ENCODE results near the gene RHBDD1. TPM values are rescaled to one million over a fixed set of nuclear protein-coding genes. Genes with fewer than 3 reads are reported as not detected.

The RHBDD1 gene, protein sequence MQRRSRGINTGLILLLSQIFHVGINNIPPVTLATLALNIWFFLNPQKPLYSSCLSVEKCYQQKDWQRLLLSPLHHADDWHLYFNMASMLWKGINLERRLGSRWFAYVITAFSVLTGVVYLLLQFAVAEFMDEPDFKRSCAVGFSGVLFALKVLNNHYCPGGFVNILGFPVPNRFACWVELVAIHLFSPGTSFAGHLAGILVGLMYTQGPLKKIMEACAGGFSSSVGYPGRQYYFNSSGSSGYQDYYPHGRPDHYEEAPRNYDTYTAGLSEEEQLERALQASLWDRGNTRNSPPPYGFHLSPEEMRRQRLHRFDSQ
- 10 to 100 TPM; 10.4 to 27.5 (median 23.4) TPM for total RNA-seq

DNA sequence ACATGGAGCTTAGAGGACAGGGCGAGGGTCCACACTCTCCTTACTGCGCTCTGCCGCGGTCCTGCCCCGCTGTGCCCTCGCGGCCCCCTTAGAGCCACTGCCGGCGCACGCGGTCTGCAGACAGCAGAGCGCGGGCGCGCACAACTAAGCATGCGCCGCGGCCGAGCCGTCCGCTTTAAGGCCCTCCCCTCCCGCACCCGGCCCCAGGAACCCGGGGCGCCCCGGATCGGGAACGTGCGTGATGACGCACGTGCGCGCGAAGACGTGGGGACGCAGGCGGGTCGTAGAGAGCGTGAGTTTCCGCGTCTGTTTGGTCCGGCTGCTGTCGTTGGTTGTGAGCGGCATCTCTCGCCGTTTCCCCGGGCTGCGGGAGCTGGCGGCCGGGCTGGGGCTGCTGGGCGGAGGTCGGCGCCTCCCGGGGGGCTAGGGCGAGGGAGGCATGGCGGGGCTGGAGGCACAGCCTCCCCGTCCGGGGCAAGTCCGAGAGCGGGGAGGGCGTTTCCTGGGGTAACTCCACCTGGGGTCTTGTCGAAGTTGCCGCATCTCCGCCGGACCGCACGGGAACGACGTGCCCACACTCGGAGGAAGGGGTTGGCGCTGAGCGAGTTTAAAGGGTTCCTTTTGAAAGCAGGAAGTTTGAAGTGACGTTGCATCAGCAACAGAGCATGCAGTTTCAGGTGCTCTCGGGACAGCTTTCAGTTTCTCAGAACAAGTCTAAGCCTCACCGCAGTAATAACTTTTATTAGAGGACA, at the start of gene RHBDD1:
RHBDD1 (plus strand) TSS at position 259 of the 752 bp plus-strand sequence. CDS start 28,640 bp downstream, outside the sequence.
- peak within 1 kb of the TSS; percentile 47 to 91 (median 69) for H3K4me3 ChIP-seq
- in situ Hi-C loops (cut with MboI; ENCODE audit: low pct_unique_long_range_greater_than_20kb in 2 of 9, low sequenced_read_pairs in 9 of 9, unreplicated experiment in 9 of 9), result no loop called here
- H3K27ac ChIP-seq, result peak within 1 kb of the TSS; percentile 84 to 90
- peak; percentile 92 to 97 (median 96) for ATAC-seq (replicated peaks in 6 of 8)
- peaks cover 24 to 44% of the 10 kb centered on the region in 2 donors for H3K4me1 ChIP-seq (replicated peaks in 1 of 2)
- WGBS, 10 experiments, result 0 to 11% (median 0%) methylated on average over 1 to 20 of the region's 75 CpGs; no CpG with 5 or more reads in 3 of the 10 experiments

GRCh38 chr2:226788064-226788463, 47.8 kb upstream of the RHBDD1 start:
- Histone ChIP-seq H3K27ac (no peak overlapping the region), H3K4me3 (no peak overlapping the region), H3K4me1 (replicated peaks in 1 of 2) (peaks cover 18 to 27% of the 10 kb centered on the region in 2 donors)
- no peak for ATAC-seq (replicated peaks in 6 of 8)
- in situ Hi-C loops (cut with MboI; ENCODE audit: low pct_unique_long_range_greater_than_20kb in 2 of 9, low sequenced_read_pairs in 9 of 9, unreplicated experiment in 9 of 9), result loop anchor here in 3 of 9 experiments (25.0 kb wide), 4 partner anchors 376 to 901 kb away; no protein-coding TSS in a partner anchor

- no peak overlapping the region for H3K27ac ChIP-seq
- 23 to 76% (median 45%) methylated on average over 2 to 3 of the region's 3 CpGs; no CpG with 5 or more reads in 1 of the 10 experiments for WGBS, 10 experiments
- in situ Hi-C loops (cut with MboI; ENCODE audit: low pct_unique_long_range_greater_than_20kb in 2 of 9, low sequenced_read_pairs in 9 of 9, unreplicated experiment in 9 of 9), result loop anchor here in 3 of 9 experiments (25.0 kb wide), 4 partner anchors 377 to 902 kb away; no protein-coding TSS in a partner anchor
These were observed 46.9 kb upstream of the RHBDD1 start for GRCh38 chr2:226788881-226789490.

DNA sequence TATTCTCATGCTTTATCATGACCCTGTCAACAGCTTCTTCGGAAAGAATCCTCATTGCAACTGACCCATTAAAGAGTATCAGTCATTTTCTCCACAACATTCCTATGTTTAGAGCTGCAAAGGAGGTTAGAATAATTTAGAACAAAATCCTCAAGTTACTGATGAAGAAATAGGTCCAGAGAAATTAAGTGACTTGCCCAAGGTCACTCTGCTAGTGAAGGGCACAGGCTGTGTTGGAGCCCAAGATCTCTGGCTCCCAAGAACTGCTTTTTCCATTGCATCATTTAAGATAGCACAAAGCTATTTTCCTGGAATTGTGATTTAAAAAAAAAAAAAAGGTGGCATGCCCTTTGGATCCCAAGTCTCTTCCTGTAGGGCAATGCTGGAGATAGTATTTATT, 45.8 kb upstream of the RHBDD1 start:
- Histone ChIP-seq H3K4me1 (replicated peaks in 1 of 2) (peaks cover 18 to 33% of the 10 kb centered on the region in 2 donors), H3K4me3 (no peak overlapping the region), H3K27ac (no peak overlapping the region)
- in situ Hi-C loops (cut with MboI; ENCODE audit: low pct_unique_long_range_greater_than_20kb in 2 of 9, low sequenced_read_pairs in 9 of 9, unreplicated experiment in 9 of 9), result loop anchor here in 3 of 9 experiments (25.0 kb wide), 4 partner anchors 378 to 903 kb away; no protein-coding TSS in a partner anchor
- ATAC-seq (replicated peaks in 6 of 8), result no peak
- WGBS, 10 experiments, result 71 to 100% (median 86%) methylated on average over 1 of the region's 1 CpG; no CpG with 5 or more reads in 3 of the 10 experiments

More at GRCh38 chr2:226788881-226789490, 46.9 kb upstream of the RHBDD1 start:
- H3K4me3 ChIP-seq, result no peak overlapping the region
- no peak for ATAC-seq (replicated peaks in 6 of 8)
- H3K4me1 ChIP-seq (replicated peaks in 1 of 2), result peaks cover 18 to 29% of the 10 kb centered on the region in 2 donors

- peak overlapping the region; percentile 43 to 61 (median 52) for H3K4me3 ChIP-seq
- WGBS, 10 experiments, result 79 to 100% (median 100%) methylated on average over 1 to 2 of the region's 2 CpGs; no CpG with 5 or more reads in 4 of the 10 experiments
- peak overlapping the region; percentile 83 to 87 for H3K27ac ChIP-seq
- no peak for ATAC-seq (replicated peaks in 6 of 8)
- in situ Hi-C loops (cut with MboI; ENCODE audit: low pct_unique_long_range_greater_than_20kb in 2 of 9, low sequenced_read_pairs in 9 of 9, unreplicated experiment in 9 of 9), result loop anchor here in 3 of 9 experiments (25.0 kb wide), 4 partner anchors 378 to 903 kb away; no protein-coding TSS in a partner anchor
- peaks cover 22 to 38% of the 10 kb centered on the region in 2 donors for H3K4me1 ChIP-seq (replicated peaks in 1 of 2)
These were observed 45.4 kb upstream of the RHBDD1 start for GRCh38 chr2:226790431-226790830.

DNA sequence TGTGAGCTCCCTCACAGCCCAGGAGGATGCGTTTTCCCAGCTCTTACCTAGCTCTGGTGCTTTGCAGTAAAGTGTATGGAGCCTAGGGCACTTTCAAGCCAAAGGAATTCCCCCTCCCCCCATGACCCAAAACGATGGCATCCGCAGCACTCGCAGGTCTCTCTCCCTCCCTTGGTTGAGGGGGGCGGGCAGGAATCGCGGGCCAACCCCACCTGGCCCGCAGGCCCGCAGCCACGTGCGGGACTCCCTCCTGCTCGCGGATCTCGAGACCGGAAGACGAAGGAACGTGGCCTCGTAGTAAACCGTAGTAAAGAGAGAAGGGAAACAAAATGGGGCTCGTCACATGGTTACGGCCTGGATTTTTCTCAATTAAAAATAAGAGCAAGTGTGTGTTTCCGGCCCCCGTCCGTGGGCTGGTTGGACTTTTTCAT, 44.8 kb upstream of the RHBDD1 start:
- peak; percentile 41 to 68 (median 62) for ATAC-seq (replicated peaks in 6 of 8)
- Histone ChIP-seq H3K27ac (peak overlapping the region; percentile 83 to 87), H3K4me3 (peak overlapping the region; percentile 43 to 61 (median 52)), H3K4me1 (replicated peaks in 1 of 2) (peaks cover 28 to 43% of the 10 kb centered on the region in 2 donors)
- WGBS, 10 experiments, result 0 to 51% (median 8%) methylated on average over 1 to 16 of the region's 24 CpGs; no CpG with 5 or more reads in 4 of the 10 experiments
- in situ Hi-C loops (cut with MboI; ENCODE audit: low pct_unique_long_range_greater_than_20kb in 2 of 9, low sequenced_read_pairs in 9 of 9, unreplicated experiment in 9 of 9), result loop anchor here in 3 of 9 experiments (25.0 kb wide), 4 partner anchors 379 to 904 kb away; no protein-coding TSS in a partner anchor

DNA sequence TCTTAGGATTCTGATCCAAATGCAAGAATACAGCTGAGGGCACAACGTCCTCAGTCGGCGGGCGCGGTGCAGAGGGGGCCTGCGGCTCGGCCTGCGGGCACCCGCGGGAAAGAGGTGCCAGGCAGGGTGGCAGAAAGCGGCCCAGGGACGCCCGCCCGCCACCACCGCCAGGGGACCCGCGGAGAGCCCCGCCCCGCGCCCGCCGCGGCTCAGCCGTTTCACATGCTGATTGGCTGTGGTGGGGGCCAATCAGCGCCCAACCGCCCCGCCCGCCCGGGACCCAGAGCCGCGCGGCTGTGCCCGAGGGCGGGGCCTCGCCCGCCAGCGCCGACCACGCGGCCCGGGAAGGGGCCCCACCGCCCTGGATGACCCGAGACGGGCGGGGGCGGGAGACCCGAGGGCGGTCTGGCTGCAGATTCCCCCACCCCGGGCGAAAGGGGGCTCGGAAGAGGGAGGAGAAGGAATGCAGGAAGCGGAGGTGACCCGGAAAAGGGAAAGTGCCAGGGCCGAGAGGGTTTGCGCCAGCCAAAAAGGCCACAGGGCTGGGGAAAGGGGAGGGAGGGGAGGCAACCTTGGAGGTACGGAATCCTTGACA, 44.3 kb upstream of the RHBDD1 start:
- Histone ChIP-seq H3K4me1 (replicated peaks in 1 of 2) (peaks cover 31 to 43% of the 10 kb centered on the region in 2 donors), H3K27ac (peak overlapping the region; percentile 83 to 87), H3K4me3 (peak overlapping the region; percentile 43 to 61 (median 52))
- ATAC-seq (replicated peaks in 6 of 8), result peak; percentile 84 to 93 (median 92)
- in situ Hi-C loops (cut with MboI; ENCODE audit: low pct_unique_long_range_greater_than_20kb in 2 of 9, low sequenced_read_pairs in 9 of 9, unreplicated experiment in 9 of 9), result loop anchor here in 3 of 9 experiments (25.0 kb wide), 4 partner anchors 379 to 904 kb away; no protein-coding TSS in a partner anchor
- WGBS, 10 experiments, result 0 to 1% (median 0%) methylated on average over 1 to 15 of the region's 56 CpGs; no CpG with 5 or more reads in 5 of the 10 experiments

DNA sequence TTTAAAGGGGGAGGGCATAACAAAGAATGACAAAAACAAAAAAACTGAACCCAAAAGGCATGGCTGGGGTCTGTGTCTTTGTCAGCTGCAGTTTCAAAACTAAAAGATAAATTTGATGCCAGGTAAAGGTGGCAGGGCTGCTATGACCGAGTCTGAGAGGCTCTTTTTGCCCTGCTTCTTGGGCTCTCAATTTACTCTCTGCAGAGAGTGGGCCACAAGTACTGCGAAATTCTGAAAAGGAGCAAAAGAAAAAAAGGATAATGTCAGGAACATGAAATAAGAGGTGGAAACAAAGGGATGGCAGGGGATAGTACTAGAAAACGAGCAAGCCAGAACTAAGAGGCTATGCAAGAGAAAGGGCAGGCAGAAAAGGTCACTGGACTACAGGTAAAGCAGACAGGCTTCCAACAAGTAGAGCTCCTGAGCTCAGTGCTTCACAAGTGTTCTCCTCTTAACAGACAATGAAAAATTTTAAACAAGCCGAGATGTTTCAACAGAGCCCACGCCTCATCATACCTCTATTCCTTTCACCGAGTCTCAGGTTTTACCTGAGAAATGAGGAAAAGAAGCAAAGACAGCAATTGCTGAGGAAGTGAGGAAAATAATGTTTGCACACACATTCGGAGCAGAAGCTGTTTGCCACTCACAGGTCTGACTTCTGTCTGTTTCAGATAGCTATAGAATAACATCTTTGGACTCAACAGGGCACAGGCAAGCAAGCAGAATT, 43.5 kb upstream of the RHBDD1 start:
- in situ Hi-C loops (cut with MboI; ENCODE audit: low pct_unique_long_range_greater_than_20kb in 2 of 9, low sequenced_read_pairs in 9 of 9, unreplicated experiment in 9 of 9), result loop anchor here in 3 of 9 experiments (25.0 kb wide), 4 partner anchors 380 to 905 kb away; no protein-coding TSS in a partner anchor
- H3K4me3 ChIP-seq, result peak overlapping the region; percentile 43 to 61 (median 52)
- no peak for ATAC-seq (replicated peaks in 6 of 8)
- H3K4me1 ChIP-seq (replicated peaks in 1 of 2), result peaks cover 31 to 43% of the 10 kb centered on the region in 2 donors
- 3 to 32% (median 13%) methylated on average over 2 to 6 of the region's 7 CpGs for WGBS, 10 experiments
- peak overlapping the region; percentile 83 to 87 for H3K27ac ChIP-seq

GRCh38 chr2:226793646-226794045, 42.2 kb upstream of the RHBDD1 start:
- 0 to 43% (median 25%) methylated on average over 1 to 2 of the region's 2 CpGs; no CpG with 5 or more reads in 2 of the 10 experiments for WGBS, 10 experiments
- in situ Hi-C loops (cut with MboI; ENCODE audit: low pct_unique_long_range_greater_than_20kb in 2 of 9, low sequenced_read_pairs in 9 of 9, unreplicated experiment in 9 of 9), result loop anchor here in 3 of 9 experiments (25.0 kb wide), 4 partner anchors 381 to 906 kb away; no protein-coding TSS in a partner anchor
- H3K27ac ChIP-seq, result peak overlapping the region in 1 of 2 donors; percentile 20
- no peak for ATAC-seq (replicated peaks in 6 of 8)
- H3K4me1 ChIP-seq (replicated peaks in 1 of 2), result peaks cover 37 to 39% of the 10 kb centered on the region in 2 donors
- H3K4me3 ChIP-seq, result peak overlapping the region; percentile 20 to 61 (median 44)

DNA sequence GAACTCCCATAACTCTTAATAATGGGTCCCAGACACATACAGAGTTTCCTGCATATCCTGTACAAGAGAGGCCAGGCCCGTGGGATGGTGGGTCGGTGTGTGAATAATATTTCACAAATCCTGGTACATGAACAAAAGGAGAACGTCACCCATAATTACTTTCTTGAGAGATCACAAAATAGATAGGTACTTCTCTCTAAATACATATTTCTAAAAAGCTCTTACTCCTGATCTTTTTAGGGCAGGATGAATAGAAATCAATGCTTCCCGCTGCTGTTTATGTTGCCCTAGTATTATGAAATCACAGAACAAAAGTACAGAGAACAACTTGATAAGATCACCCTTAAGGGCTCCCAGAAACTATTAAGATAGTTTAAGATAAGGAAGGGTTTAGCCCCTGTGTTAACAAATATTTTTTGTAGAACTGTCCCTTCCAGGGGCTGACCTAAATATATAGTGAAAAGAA, 41.6 kb upstream of the RHBDD1 start:
- whole genome bisulfite sequencing, 10 experiments, result 0 to 26% (median 7%) methylated on average over 1 to 4 of the region's 4 CpGs; no CpG with 5 or more reads in 2 of the 10 experiments
- peak overlapping the region; percentile 20 to 61 (median 44) for H3K4me3 ChIP-seq
- no peak for ATAC-seq (replicated peaks in 6 of 8)
- peaks cover 32 to 35% of the 10 kb centered on the region in 2 donors for H3K4me1 ChIP-seq (replicated peaks in 1 of 2)
- H3K27ac ChIP-seq, result peak overlapping the region in 1 of 2 donors; percentile 32
- in situ Hi-C loops (cut with MboI; ENCODE audit: low pct_unique_long_range_greater_than_20kb in 2 of 9, low sequenced_read_pairs in 9 of 9, unreplicated experiment in 9 of 9), result loop anchor here in 3 of 9 experiments (25.0 kb wide), 4 partner anchors 382 to 907 kb away; no protein-coding TSS in a partner anchor

GRCh38 chr2:226794751-226795171, 41.1 kb upstream of the RHBDD1 start:
- H3K27ac ChIP-seq, result peak overlapping the region in 1 of 2 donors; percentile 32
- no peak for ATAC-seq (replicated peaks in 6 of 8)
- in situ Hi-C loops (cut with MboI; ENCODE audit: low pct_unique_long_range_greater_than_20kb in 2 of 9, low sequenced_read_pairs in 9 of 9, unreplicated experiment in 9 of 9), result loop anchor here in 3 of 9 experiments (25.0 kb wide), 4 partner anchors 382 to 907 kb away; no protein-coding TSS in a partner anchor
- H3K4me3 ChIP-seq, result peak overlapping the region; percentile 20 to 61 (median 44)
- H3K4me1 ChIP-seq (replicated peaks in 1 of 2), result peaks cover 30 to 31% of the 10 kb centered on the region in 2 donors
- 0 to 24% (median 0%) methylated on average over 1 to 5 of the region's 9 CpGs; no CpG with 5 or more reads in 3 of the 10 experiments for WGBS, 10 experiments

All from motor neuron (in vitro differentiated cells).